VCaP (cell line): ENCODE data around the gene IRS1.

Experiments
- H3K27ac ChIP-seq: fragments of 450-650 bp; 2 replicates; pipeline ENCODE4 v1.5.1; 2017
- TF ChIP-seq, protein P1 (sequence below): fragments of 450-650 bp; conservative IDR thresholded peaks from 2 replicates; pipeline ENCODE4 v1.5.1; 2017; ENCODE audit warnings: mild to moderate bottlenecking, moderate library complexity

The IRS1 gene

DNA sequence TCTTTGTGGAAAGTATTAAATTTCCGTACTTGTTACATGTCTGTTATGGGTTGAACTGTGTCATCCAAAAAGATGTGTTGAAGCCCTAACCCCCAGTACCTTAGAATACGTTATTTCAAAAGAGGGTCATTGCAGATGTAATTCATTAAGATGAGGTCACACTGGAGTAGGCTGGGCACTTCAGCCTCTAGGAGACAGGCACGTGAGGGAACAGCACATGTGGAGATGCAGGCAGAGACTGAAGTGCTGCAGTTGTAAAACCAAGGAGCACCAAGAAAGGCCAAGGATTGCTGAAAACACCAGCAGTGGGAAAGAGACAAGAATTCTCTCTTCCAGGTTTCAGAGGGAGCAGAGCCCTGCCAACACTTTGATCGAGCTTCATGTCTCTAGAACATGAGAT, 31.6 kb upstream of the IRS1 start:
- no peak overlapping the region for H3K27ac ChIP-seq
- TF ChIP-seq, protein P1, sequence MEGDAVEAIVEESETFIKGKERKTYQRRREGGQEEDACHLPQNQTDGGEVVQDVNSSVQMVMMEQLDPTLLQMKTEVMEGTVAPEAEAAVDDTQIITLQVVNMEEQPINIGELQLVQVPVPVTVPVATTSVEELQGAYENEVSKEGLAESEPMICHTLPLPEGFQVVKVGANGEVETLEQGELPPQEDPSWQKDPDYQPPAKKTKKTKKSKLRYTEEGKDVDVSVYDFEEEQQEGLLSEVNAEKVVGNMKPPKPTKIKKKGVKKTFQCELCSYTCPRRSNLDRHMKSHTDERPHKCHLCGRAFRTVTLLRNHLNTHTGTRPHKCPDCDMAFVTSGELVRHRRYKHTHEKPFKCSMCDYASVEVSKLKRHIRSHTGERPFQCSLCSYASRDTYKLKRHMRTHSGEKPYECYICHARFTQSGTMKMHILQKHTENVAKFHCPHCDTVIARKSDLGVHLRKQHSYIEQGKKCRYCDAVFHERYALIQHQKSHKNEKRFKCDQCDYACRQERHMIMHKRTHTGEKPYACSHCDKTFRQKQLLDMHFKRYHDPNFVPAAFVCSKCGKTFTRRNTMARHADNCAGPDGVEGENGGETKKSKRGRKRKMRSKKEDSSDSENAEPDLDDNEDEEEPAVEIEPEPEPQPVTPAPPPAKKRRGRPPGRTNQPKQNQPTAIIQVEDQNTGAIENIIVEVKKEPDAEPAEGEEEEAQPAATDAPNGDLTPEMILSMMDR = no peak

DNA sequence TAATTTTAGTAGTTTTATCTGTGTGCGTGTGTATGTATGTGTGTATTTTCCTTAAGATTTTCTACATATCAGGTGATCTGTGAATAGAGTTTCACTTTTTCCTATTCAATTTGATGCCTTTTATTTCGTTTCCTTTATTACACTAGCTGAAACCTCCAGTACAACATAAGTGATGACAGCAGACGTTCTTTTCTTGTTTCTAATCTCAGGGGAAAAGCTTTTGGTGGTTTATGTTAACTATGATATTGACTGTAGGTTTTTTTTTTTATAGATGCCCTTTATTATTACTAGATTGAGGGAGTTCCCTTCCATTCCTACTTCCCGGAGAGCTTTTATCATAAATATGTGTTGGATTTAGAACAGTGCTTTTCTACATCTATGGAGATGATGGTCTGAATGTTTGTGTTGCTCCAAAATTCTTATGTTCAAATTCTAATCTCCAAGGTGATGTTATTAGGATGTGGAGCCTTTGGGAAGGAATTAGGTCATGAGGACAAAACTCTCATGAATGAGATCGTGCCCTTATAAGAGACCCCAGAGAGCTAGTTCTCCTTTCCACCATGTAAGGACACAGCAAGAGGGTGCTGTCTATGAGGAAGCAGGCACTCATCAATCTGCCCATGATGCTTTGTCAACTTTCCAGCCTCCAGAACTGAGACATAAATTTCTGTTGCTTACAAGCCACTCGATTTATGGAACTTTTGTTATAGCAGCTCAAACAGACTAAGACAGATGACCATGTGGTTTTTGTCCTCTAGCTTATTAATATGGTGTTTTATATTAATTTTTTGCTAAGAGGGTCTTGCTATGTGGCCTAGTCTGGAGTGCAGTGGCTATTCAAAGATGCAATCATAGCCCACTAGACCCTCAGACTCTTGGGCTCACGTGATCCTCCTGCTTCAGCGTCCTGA, 30.4 kb upstream of the IRS1 start:
- TF ChIP-seq, protein P1 = no peak

DNA sequence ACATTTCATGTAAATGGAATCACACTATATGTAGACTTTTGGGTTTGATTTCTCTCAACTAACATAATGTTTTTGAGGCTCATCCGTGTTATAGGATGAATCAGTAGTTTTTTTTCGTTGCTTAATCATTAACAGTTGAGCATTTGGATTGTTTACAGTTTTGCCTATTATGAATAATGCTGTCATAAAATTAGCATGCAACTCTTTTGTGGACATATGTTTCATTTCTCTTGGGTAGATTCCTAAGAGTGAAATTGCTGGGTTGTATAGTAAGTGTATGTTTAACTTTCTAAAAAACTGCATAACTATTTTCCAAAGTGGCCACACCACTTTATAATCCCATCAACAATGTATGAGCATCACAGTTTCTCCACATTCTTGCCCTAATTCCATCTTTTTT, 28.6 kb upstream of the IRS1 start:
- TF ChIP-seq, protein P1 = no peak
- H3K27ac ChIP-seq = no peak overlapping the region

More for the DNA sequence above, 30.4 kb upstream of the IRS1 start:
- H3K27ac ChIP-seq = no peak overlapping the region

DNA sequence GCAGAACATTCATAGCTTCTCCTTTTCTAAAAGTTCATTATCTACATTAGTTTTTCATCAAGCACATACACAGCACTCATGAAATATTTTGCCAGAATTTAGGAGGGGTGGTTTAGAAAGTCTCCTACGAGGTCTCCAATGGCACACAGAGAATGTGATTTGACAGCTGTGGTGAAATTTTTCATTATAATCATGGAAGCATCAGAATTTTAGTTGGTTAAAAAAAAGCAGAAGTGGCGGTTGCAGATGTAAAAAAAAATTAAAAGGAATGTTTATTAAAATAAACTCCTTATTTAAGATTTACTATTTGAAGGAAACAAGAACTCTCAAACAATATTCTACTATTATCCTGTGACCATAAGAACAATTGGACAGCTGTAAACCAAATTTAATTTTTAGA, 25.4 kb upstream of the IRS1 start:
- TF ChIP-seq, protein P1 = no peak
- H3K27ac ChIP-seq = no peak overlapping the region

DNA sequence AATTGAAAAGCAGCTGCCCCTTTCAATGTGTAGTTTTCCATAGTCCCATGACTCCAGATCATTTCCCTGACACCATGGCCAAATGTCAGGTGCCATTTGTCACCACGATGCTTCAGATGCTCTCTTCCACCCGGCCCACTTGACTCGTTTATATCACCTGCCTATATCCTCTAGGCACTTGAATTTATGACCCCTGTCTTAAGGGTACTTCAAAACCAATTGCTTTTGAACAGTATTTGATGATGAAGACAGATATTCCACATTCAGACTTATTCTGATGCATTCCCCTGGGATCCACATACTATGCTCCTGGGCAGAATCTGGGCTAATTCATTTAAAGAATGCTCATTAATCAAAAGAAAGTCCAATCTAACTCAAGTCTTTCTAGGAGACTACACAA, 19.3 kb upstream of the IRS1 start:
- H3K27ac ChIP-seq = no peak overlapping the region
- TF ChIP-seq, protein P1 = no peak

DNA sequence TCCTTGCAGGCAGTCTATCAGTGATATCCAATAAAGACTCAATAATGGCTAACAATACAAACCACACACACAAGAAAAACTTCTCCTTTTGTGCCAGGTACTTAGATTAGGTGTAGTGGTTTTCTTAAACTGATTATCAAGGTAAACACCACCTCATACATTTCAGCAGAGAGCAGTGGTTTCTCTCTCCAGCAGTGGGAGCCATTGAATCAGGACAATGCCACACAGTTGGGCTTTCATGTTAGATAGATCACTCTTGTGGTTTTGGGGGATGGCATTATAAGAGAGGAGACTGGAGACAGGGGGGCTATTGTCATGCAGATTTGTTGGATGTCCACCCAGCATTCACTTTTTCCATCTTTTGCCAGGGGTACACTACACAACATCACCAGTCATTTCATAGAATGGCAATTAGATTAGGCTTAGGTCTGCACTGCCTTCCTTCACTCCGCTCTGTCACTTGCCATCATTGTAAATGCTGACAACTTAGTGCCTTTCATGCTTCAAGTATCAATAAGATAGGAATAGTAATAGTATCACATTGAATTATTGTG, 13.6 kb upstream of the IRS1 start:
- TF ChIP-seq, protein P1 = peak; percentile 87
- no peak overlapping the region for H3K27ac ChIP-seq

DNA sequence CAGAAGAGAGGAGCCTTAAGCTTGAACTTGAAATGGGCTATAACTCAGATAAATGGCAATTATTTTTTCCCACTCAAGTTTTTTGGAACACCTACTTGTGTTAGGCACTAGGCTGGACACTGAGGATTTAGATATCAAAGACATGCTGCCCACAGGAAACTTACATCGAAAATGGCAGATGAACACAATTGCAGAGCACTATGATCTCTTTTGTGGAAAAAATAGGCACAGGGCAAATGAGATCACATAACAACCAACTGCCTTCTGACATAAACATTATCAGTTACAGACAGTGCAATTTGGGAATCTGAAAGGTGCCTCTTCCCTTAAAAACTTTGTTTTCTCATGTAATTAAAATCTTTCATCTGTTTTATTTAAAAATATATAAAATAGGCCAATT, 3.8 kb upstream of the IRS1 start:
- TF ChIP-seq, protein P1 = no peak

More for the DNA sequence above, 3.8 kb upstream of the IRS1 start:
- no peak overlapping the region for H3K27ac ChIP-seq
